Nephron progenitor cell (in vitro differentiated cells): Measurements from ENCODE around the gene SP6.

Experiments used
- DNase-seq: peaks from one replicate; pipeline ENCODE4 v3.0.0; 2021
- H3K27ac Mint-ChIP-seq: 2 replicates; pipeline ENCODE4 v1.8.0; 2021; ENCODE audit warnings: mild to moderate bottlenecking, moderate library complexity, mixed read lengths
- H3K27me3 Mint-ChIP-seq: 2 replicates; pipeline ENCODE4 v1.8.0; 2021; ENCODE audit warnings: mild to moderate bottlenecking, low read depth, mixed read lengths; ENCODE audit not compliant: poor library complexity
- H3K36me3 Mint-ChIP-seq: 2 replicates; pipeline ENCODE4 v1.8.0; 2021; ENCODE audit warnings: low read depth, mixed read lengths
- H3K4me1 Mint-ChIP-seq: 2 replicates; pipeline ENCODE4 v1.8.0; 2021; ENCODE audit warnings: mixed read lengths
- H3K4me3 Mint-ChIP-seq: 2 replicates; pipeline ENCODE4 v1.8.0; 2021; ENCODE audit warnings: mild to moderate bottlenecking, moderate library complexity, mixed read lengths
- H3K9me3 Mint-ChIP-seq: 2 replicates; pipeline ENCODE4 v1.8.0; 2021; ENCODE audit warnings: mild to moderate bottlenecking, moderate library complexity, mixed read lengths
- TF ChIP-seq, protein P1 (sequence below): fragments of 200-600 bp; sonication (generic); IDR thresholded peaks from 2 replicates; pipeline ENCODE4 v1.5.0; 2021; ENCODE audit warnings: antibody characterized with exemption

SP6 gene

DNA sequence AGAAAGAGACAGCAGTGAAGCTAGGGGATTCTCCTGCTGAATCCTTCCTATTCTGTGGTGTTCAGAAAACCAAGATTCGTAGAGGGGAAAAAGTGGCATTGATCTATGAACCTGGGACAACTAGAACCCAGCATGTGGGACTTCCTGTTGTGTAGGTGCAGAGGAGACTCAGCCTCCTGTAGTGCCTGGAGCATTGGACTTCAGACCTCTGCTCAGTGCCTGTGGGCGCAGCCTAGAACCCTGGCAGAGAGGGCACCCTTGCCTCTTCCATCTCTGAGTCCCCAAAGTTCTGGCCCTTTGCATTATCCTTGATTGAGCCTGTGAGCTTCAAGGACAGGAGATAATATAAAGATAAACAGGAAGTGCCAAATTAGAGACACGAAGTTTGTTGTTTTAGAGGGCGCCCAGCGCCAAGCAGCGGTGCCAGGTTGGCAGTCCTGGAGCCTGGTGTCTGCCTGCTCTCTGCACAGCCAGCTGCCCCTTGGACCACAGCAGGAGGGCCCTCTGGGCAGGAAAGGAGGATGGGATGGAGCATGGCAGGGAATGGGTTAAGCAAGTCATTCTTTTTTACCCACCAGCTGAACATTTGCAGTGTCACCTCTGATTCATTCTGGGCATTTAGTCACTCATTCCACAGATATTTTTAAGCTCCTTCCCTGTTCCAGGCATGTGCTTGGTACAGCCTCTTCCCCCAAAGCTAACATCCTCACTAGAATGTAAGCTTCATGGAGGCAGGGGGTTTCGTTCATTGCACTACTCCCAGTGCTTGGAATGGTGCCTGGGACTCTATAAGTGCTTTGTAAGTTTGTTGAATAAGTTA, 11.9 kb upstream of the SP6 start:
- Mint-ChIP-seq H3K27ac (peak overlapping the region; percentile 49), H3K4me3 (no peak overlapping the region)

DNA sequence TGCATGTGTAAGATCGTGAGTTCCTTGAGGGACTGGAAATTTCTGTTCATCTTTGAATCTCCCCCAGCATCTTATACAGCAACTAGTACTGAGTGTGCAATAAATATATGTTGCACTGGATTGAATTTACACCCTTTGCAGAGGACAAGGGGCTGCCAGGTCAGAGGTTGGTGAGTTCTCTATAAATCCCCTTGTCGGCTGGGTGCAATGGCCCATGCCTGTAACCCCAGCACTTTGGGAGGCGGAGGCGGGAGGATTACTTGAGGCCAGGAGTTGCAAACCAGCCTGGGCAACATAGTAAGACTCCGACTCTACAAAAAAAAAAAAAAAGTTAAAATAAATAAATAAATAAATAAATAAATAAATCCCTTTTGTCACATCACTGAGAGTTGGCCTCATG, 9.4 kb upstream of the SP6 start:
- peaks cover 82% of the 10 kb centered on the region for H3K4me1 Mint-ChIP-seq
- no peaks in the 10 kb centered on the region for H3K36me3 Mint-ChIP-seq
- TF ChIP-seq, protein P1, sequence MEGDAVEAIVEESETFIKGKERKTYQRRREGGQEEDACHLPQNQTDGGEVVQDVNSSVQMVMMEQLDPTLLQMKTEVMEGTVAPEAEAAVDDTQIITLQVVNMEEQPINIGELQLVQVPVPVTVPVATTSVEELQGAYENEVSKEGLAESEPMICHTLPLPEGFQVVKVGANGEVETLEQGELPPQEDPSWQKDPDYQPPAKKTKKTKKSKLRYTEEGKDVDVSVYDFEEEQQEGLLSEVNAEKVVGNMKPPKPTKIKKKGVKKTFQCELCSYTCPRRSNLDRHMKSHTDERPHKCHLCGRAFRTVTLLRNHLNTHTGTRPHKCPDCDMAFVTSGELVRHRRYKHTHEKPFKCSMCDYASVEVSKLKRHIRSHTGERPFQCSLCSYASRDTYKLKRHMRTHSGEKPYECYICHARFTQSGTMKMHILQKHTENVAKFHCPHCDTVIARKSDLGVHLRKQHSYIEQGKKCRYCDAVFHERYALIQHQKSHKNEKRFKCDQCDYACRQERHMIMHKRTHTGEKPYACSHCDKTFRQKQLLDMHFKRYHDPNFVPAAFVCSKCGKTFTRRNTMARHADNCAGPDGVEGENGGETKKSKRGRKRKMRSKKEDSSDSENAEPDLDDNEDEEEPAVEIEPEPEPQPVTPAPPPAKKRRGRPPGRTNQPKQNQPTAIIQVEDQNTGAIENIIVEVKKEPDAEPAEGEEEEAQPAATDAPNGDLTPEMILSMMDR = no peak
- no peaks in the 10 kb centered on the region for H3K9me3 Mint-ChIP-seq
- peaks cover 25% of the 10 kb centered on the region for H3K27me3 Mint-ChIP-seq
- H3K4me3 Mint-ChIP-seq = peak overlapping the region; percentile 31
- peak; percentile 74 for DNase-seq
- no peak overlapping the region for H3K27ac Mint-ChIP-seq

More for the DNA sequence above, 11.9 kb upstream of the SP6 start:
- Mint-ChIP-seq H3K27me3 (peaks cover 21% of the 10 kb centered on the region), H3K4me1 (peaks cover 82% of the 10 kb centered on the region), H3K9me3 (no peaks in the 10 kb centered on the region), H3K36me3 (no peaks in the 10 kb centered on the region)
- TF ChIP-seq, protein P1 = no peak
- no peak for DNase-seq

DNA sequence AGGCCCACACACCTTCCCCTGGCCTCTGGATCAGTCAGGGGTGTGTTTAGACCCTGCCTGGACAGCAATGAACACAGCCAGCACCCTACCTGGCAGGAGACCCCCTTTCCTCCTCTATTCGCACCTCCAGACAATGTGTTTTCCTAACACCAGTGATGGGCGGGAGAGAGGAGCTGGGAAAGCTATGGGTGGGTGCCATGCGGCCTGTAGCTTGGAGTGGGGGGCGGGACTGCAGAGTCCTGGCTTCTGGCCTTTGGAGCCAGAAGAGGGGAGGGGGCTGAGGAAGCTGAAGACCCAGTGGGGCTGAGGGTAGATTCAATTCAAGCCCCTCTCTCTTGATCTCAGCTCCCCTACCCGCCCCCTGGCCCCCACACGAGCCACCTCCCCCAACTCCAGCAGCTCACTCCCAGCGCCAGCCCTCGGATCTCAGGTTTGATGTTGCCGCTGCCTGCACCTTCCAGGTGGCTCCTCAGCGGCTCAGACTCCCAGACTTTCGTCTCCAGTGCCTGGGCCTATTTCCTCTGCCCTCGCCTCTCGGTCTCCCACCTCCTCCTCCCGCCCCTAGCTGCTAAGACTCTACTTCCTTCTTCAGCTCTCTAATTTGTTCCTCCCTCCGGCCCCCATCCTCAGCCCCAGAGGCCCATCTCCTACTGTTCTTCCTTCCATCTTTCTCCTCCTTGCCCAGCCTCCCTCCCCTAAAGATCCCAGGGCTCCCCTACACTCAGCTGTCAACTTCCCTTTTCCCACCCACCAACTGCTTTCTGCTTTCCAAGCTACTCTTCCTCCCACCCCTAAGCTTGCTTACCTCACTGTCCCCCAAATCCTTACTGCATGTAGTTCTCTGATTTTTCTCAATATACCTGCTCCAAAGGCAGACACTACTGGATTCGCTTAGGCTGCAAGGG, 6.8 kb upstream of the SP6 start:
- H3K9me3 Mint-ChIP-seq = no peaks in the 10 kb centered on the region
- TF ChIP-seq, protein P1 = no peak
- H3K4me3 Mint-ChIP-seq = no peak overlapping the region
- H3K36me3 Mint-ChIP-seq = no peaks in the 10 kb centered on the region
- no peak for DNase-seq
- peaks cover 87% of the 10 kb centered on the region for H3K4me1 Mint-ChIP-seq
- H3K27me3 Mint-ChIP-seq = peaks cover 46% of the 10 kb centered on the region
- no peak overlapping the region for H3K27ac Mint-ChIP-seq

DNA sequence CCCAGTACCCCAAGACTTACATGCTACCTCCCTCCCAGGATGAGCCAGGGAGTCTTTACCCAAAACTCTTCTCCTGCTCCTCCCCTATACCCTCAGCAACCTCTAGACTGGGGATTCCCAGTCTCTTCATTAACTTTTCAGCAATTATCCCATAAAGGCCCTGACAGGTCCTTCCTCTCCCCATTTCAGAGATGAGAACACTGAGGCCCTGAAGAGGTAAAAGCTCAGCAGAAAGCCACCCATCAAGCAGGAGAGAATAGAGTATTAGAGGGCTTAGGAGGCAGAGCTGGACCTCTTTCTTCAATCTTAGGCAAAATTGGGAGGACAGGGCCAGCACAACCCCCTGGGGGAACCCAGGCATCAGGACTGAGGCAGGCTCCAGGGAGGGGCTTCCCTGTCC, 5.9 kb upstream of the SP6 start:
- TF ChIP-seq, protein P1 = no peak
- H3K36me3 Mint-ChIP-seq = no peaks in the 10 kb centered on the region
- H3K27me3 Mint-ChIP-seq = peaks cover 56% of the 10 kb centered on the region
- H3K9me3 Mint-ChIP-seq = no peaks in the 10 kb centered on the region
- no peak for DNase-seq
- peaks cover 92% of the 10 kb centered on the region for H3K4me1 Mint-ChIP-seq
- H3K27ac Mint-ChIP-seq = no peak overlapping the region
- H3K4me3 Mint-ChIP-seq = no peak overlapping the region

DNA sequence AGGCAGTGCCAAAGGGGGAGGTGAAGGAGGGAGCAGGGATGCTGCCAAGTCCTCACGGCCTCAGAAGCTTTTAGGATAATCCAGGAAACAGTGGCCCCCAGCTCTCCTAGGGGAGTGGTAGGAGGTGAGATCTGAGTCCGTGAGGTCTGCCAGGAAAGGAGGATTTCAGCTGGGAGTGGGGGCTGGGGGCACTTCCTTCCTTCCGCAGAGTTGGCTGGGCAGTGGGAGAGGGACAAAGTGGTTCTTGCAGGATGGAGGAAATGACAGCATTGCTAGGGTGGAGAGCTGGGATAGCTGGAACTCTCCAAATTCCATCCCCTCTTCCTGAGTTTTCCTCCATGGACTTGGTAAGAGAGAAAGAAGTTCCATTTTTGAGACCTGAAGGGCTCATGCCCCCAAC, 4.8 kb upstream of the SP6 start:
- Mint-ChIP-seq H3K4me3 (no peak overlapping the region), H3K4me1 (peaks cover 90% of the 10 kb centered on the region), H3K27ac (no peak overlapping the region), H3K9me3 (no peaks in the 10 kb centered on the region), H3K27me3 (peaks cover 61% of the 10 kb centered on the region), H3K36me3 (no peaks in the 10 kb centered on the region)
- TF ChIP-seq, protein P1 = no peak
- no peak for DNase-seq
